ENCODE data around the gene FAM241B.

FAM241B gene, protein sequence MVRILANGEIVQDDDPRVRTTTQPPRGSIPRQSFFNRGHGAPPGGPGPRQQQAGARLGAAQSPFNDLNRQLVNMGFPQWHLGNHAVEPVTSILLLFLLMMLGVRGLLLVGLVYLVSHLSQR

GRCh38 chr10:69629897-69630650 is at the start of gene FAM241B:
FAM241B (plus strand) TSS chr10:69630247; CDS start chr10:69631744, 1,497 bp downstream.
- Mint-ChIP-seq H3K4me3 (peak within 1 kb of the TSS; percentile 52), H3K4me1 (no peaks in the 10 kb centered on the region), H3K27me3 (peaks cover 45% of the 10 kb centered on the region), H3K9me3 (peaks cover 6% of the 10 kb centered on the region), H3K27ac (no peak within 1 kb of the TSS), H3K36me3 (no peaks in the 10 kb centered on the region)
- ATAC-seq: peak; percentile 55

DNA sequence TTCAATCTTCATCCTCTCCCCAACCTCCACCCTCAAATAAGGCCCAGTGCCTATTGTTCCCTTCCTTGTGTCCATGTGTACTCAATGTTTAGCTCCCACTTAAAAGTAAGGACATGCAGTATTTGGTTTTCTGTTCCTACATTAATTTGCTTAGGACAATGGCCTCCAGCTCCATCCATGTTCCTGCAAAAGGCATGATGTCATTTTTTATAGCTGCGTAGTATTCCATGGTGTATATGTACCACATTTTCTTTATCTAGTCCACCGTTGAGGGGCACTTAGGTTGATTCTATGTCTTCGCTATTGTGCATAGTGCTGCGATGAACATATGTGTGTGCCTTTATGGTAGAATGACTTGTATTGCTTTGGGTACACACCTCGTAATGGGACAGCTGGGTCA is 49.6 kb upstream of the FAM241B start:
- Mint-ChIP-seq H3K4me1 (no peaks in the 10 kb centered on the region), H3K4me3 (no peak overlapping the region), H3K27ac (no peak overlapping the region), H3K27me3 (peaks cover 58% of the 10 kb centered on the region), H3K9me3 (no peaks in the 10 kb centered on the region), H3K36me3 (no peaks in the 10 kb centered on the region)
- ATAC-seq: no peak

- Mint-ChIP-seq H3K36me3 (no peaks in the 10 kb centered on the region), H3K4me1 (no peaks in the 10 kb centered on the region), H3K27me3 (peaks cover 32% of the 10 kb centered on the region), H3K4me3 (no peak overlapping the region), H3K27ac (no peak overlapping the region), H3K9me3 (no peaks in the 10 kb centered on the region)
- no peak for ATAC-seq
These were observed 46.9 kb upstream of the FAM241B start for GRCh38 chr10:69583106-69583505.

GRCh38 chr10:69584624-69585023 is 45.4 kb upstream of the FAM241B start:
- H3K9me3 Mint-ChIP-seq: no peaks in the 10 kb centered on the region
- H3K27ac Mint-ChIP-seq: no peak overlapping the region
- no peaks in the 10 kb centered on the region for H3K36me3 Mint-ChIP-seq

DNA sequence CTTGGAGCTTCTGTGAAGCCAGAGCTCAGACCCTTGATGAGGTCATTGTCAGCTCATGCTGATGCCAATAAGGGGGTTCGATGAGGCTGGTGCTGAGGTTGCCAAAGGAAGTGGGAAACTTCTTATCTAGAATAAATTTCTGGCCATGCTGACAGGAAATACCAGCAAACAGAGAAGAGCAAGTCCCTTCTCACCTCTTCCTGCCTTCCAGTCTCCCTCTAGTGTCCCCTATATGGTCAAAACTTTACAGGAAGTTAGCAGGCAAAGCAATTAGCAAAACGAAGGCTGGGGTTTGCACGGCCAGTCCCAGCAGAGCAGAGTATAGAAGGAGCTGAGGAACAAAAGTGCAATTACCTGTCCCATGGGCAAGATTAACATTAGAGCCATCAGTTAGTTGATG is 41.7 kb upstream of the FAM241B start:
- H3K9me3 Mint-ChIP-seq: no peaks in the 10 kb centered on the region
- no peaks in the 10 kb centered on the region for H3K27me3 Mint-ChIP-seq
- H3K27ac Mint-ChIP-seq: no peak overlapping the region
- ATAC-seq: no peak
- no peaks in the 10 kb centered on the region for H3K4me1 Mint-ChIP-seq
- H3K4me3 Mint-ChIP-seq: no peak overlapping the region
- no peaks in the 10 kb centered on the region for H3K36me3 Mint-ChIP-seq

More at GRCh38 chr10:69584624-69585023, 45.4 kb upstream of the FAM241B start:
- ATAC-seq: no peak
- no peak overlapping the region for H3K4me3 Mint-ChIP-seq
- no peaks in the 10 kb centered on the region for H3K4me1 Mint-ChIP-seq
- H3K27me3 Mint-ChIP-seq: peaks cover 21% of the 10 kb centered on the region

DNA sequence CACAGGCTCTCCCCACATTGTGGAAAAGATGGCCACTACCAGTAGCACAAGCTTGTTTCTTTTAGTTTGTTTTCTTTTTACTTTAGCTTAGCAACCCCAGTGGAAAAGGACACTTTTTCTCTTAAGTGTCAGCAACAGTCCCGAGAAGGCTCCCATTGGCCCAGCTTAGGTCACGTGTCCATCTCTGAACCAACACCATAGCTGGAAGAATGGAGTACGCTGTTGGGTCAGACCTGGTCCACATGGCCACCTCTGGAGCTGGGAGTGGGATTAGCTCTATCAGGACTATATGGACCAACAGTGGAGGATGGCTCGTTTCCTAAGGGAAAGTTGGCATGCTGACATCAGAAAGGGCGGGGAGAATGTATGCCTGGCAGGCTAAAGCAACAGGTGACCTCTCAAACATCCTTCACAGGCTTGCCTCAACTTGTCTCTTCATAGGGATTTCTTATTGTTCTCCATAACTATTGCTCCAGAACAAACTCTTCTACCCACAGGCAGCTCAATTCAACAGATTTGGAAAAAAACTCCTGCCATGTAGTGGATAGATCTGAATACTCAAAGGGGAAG is 29.2 kb upstream of the FAM241B start:
- ATAC-seq: no peak
- Mint-ChIP-seq H3K4me3 (no peak overlapping the region), H3K36me3 (no peaks in the 10 kb centered on the region), H3K9me3 (no peaks in the 10 kb centered on the region), H3K27ac (no peak overlapping the region), H3K27me3 (peaks cover 64% of the 10 kb centered on the region), H3K4me1 (no peaks in the 10 kb centered on the region)

DNA sequence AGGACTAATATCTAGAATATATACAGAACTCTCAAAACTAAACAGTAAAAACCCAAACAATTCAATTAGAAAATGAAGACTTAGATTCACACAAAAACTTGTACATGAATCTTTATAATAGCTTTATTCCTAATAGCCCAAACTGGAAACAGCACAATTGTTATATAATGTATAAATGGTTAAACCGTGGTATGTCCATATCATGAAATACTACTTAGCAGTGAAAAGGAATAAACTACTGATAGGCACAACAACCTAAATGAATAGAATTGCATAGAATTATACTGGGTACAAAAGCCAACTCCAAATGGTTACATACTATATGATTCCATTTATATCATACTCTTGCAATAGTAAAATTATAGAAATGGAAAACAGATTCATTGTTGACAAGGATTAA is 21.0 kb upstream of the FAM241B start:
- H3K4me3 Mint-ChIP-seq: no peak overlapping the region
- peaks cover 78% of the 10 kb centered on the region for H3K27me3 Mint-ChIP-seq
- ATAC-seq: no peak
- H3K27ac Mint-ChIP-seq: no peak overlapping the region
- no peaks in the 10 kb centered on the region for H3K36me3 Mint-ChIP-seq
- H3K4me1 Mint-ChIP-seq: peaks cover 4% of the 10 kb centered on the region
- H3K9me3 Mint-ChIP-seq: peaks cover 9% of the 10 kb centered on the region

DNA sequence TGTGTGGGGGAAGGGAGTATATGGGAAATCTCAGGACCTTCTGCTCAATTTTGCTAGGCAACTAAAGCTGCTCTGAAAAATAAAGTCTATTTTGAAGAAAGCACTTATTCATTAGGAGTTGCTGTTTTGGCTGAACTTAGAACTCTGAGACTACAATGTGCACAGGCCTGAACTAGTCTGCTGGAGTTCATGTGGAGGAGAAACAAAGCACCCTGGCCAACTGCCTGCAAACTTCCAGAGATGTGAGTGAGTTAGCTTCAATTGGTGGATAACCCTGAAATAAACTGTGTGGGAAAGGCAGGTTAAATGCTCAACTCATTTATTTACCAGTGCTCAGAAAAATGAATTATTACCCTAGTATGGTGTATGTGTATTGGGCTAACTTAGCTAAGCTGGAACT is 17.3 kb upstream of the FAM241B start:
- no peak for ATAC-seq
- Mint-ChIP-seq H3K27me3 (peaks cover 65% of the 10 kb centered on the region), H3K4me1 (peaks cover 9% of the 10 kb centered on the region), H3K4me3 (no peak overlapping the region), H3K27ac (no peak overlapping the region), H3K36me3 (no peaks in the 10 kb centered on the region), H3K9me3 (peaks cover 18% of the 10 kb centered on the region)

DNA sequence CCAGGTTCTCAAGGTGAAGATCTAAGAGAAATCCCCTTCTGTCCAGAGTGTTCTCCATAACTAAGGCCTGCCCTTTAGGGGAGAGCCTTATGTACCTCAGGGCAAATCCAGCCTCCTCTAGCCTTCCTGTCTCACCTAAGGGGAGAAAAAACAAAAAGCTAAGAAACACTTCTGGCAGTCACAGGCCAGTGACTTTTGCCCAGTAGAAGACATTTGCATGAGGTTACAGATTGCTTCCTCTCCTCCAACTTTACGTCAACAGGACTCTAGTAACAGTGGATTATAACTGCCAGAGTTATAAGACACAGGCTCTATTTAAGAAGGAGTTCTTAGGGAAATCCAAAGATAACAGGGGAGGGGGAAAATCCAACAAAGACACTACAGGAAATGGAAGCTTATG is 15.9 kb upstream of the FAM241B start:
- H3K9me3 Mint-ChIP-seq: peaks cover 13% of the 10 kb centered on the region
- H3K27me3 Mint-ChIP-seq: peaks cover 58% of the 10 kb centered on the region
- no peak for ATAC-seq
- H3K36me3 Mint-ChIP-seq: no peaks in the 10 kb centered on the region
- H3K4me1 Mint-ChIP-seq: peaks cover 9% of the 10 kb centered on the region
- no peak overlapping the region for H3K27ac Mint-ChIP-seq
- no peak overlapping the region for H3K4me3 Mint-ChIP-seq

DNA sequence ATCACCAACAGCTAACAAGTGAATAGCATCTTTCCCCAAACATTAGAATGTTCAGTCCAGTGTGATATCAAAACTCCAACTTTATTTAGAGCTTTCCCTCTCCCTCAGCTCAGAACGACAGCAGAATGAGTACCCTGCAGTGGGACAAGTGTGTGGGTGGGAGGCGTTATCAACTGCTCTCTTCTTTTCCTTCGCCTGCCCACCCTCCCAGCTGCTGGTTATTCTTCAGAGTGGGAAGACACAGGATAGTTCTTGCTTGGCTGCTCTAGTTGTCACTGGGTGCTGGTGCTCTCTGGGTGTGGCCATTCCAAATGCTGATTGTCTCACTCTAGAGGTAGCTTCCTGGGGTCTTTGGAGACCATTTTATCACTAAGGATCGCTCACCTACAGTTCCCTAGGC is 13.7 kb upstream of the FAM241B start:
- H3K27ac Mint-ChIP-seq: no peak overlapping the region
- peaks cover 66% of the 10 kb centered on the region for H3K27me3 Mint-ChIP-seq
- ATAC-seq: no peak
- H3K4me3 Mint-ChIP-seq: no peak overlapping the region
- peaks cover 9% of the 10 kb centered on the region for H3K4me1 Mint-ChIP-seq
- H3K36me3 Mint-ChIP-seq: no peaks in the 10 kb centered on the region
- H3K9me3 Mint-ChIP-seq: peaks cover 9% of the 10 kb centered on the region

GRCh38 chr10:69618746-69619145 is 11.3 kb upstream of the FAM241B start:
- peaks cover 11% of the 10 kb centered on the region for H3K9me3 Mint-ChIP-seq
- peaks cover 54% of the 10 kb centered on the region for H3K27me3 Mint-ChIP-seq
- peaks cover 3% of the 10 kb centered on the region for H3K36me3 Mint-ChIP-seq
- H3K4me1 Mint-ChIP-seq: peaks cover 8% of the 10 kb centered on the region
- H3K4me3 Mint-ChIP-seq: no peak overlapping the region
- ATAC-seq: no peak
- H3K27ac Mint-ChIP-seq: no peak overlapping the region

- no peak overlapping the region for H3K4me3 Mint-ChIP-seq
- no peaks in the 10 kb centered on the region for H3K4me1 Mint-ChIP-seq
- H3K27ac Mint-ChIP-seq: no peak overlapping the region
- no peak for ATAC-seq
- H3K27me3 Mint-ChIP-seq: peaks cover 54% of the 10 kb centered on the region
- H3K36me3 Mint-ChIP-seq: peaks cover 6% of the 10 kb centered on the region
- H3K9me3 Mint-ChIP-seq: peaks cover 14% of the 10 kb centered on the region
These were observed 10.4 kb upstream of the FAM241B start for GRCh38 chr10:69619626-69620025.

DNA sequence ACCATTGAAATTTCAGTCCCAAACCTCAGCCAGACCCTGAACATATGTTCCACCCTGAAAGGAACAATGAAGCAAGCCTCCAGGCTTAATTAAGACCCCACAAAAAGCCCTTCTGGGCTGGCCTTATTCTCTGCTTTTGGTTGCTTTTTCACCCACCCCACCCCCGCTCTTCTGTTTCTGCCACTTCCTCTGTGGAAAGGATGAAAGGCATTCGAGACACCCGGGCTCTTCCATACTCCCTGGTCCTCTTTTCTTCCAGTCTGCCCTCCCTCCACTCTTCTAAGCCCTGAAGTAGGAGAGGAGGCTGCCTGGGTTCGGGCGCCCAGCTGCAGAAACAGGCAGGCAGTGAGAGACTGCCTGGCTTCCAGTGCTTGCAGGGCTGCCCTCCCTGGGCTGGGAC is 9.4 kb upstream of the FAM241B start:
- no peak for ATAC-seq
- Mint-ChIP-seq H3K36me3 (peaks cover 6% of the 10 kb centered on the region), H3K27ac (no peak overlapping the region), H3K9me3 (peaks cover 19% of the 10 kb centered on the region), H3K27me3 (peaks cover 59% of the 10 kb centered on the region), H3K4me3 (no peak overlapping the region), H3K4me1 (no peaks in the 10 kb centered on the region)

GRCh38 chr10:69624245-69624786 is 5.7 kb upstream of the FAM241B start:
- no peak overlapping the region for H3K27ac Mint-ChIP-seq
- no peak overlapping the region for H3K4me3 Mint-ChIP-seq
- H3K36me3 Mint-ChIP-seq: peaks cover 6% of the 10 kb centered on the region
- H3K4me1 Mint-ChIP-seq: no peaks in the 10 kb centered on the region
- ATAC-seq: no peak
- peaks cover 52% of the 10 kb centered on the region for H3K27me3 Mint-ChIP-seq
- H3K9me3 Mint-ChIP-seq: peaks cover 15% of the 10 kb centered on the region

- Mint-ChIP-seq H3K27ac (no peak overlapping the region), H3K9me3 (peaks cover 15% of the 10 kb centered on the region), H3K27me3 (peaks cover 39% of the 10 kb centered on the region), H3K36me3 (peaks cover 6% of the 10 kb centered on the region), H3K4me3 (no peak overlapping the region), H3K4me1 (no peaks in the 10 kb centered on the region)
- no peak for ATAC-seq
These were observed 3.2 kb upstream of the FAM241B start for GRCh38 chr10:69626826-69627225.

- no peak overlapping the region for H3K4me3 Mint-ChIP-seq
- no peaks in the 10 kb centered on the region for H3K4me1 Mint-ChIP-seq
- H3K36me3 Mint-ChIP-seq: peaks cover 1% of the 10 kb centered on the region
- H3K9me3 Mint-ChIP-seq: peaks cover 12% of the 10 kb centered on the region
- H3K27ac Mint-ChIP-seq: no peak overlapping the region
- ATAC-seq: no peak
- H3K27me3 Mint-ChIP-seq: peaks cover 45% of the 10 kb centered on the region
These were observed 1.2 kb upstream of the FAM241B start for GRCh38 chr10:69628891-69629290.
